Hepatocyte (in vitro differentiated cells): ENCODE measurements around the gene ABL2. TPM values are rescaled to one million over a fixed set of nuclear protein-coding genes. Genes with fewer than 3 reads are reported as not detected.

ENCODE experiments used
- DNase-seq: peaks from one replicate; pipeline ENCODE4 v3.0.0-alpha.2; 2016; ENCODE audit warnings: low spot score
- H2AFZ ChIP-seq: fragments of 200-600 bp; sonication (generic); 2 replicates; pipeline ENCODE4 v1.6.0; 2016; ENCODE audit warnings: antibody characterized with exemption, mild to moderate bottlenecking
- H3K27ac ChIP-seq: fragments of 200-600 bp; sonication (generic); 2 replicates; pipeline ENCODE4 v1.5.1; 2016; ENCODE audit warnings: mild to moderate bottlenecking
- H3K27me3 ChIP-seq: fragments of 200-600 bp; sonication (generic); 2 replicates; pipeline ENCODE4 v1.6.1; 2016
- H3K36me3 ChIP-seq: fragments of 200-600 bp; sonication (generic); replicated peaks from 2 replicates; pipeline ENCODE4 v1.5.1; 2016; ENCODE audit warnings: low read depth; ENCODE audit not compliant: insufficient read depth
- H3K4me1 ChIP-seq: fragments of 200-600 bp; sonication (generic); 2 replicates; pipeline ENCODE4 v1.5.1; 2016; ENCODE audit warnings: mild to moderate bottlenecking, moderate library complexity; ENCODE audit not compliant: insufficient read depth
- H3K4me2 ChIP-seq: fragments of 200-600 bp; sonication (generic); 2 replicates; pipeline ENCODE4 v1.6.0; 2016
- H3K4me3 ChIP-seq: fragments of 200-600 bp; sonication (generic); 2 replicates; pipeline ENCODE4 v1.5.1; 2016; ENCODE audit warnings: mild to moderate bottlenecking
- H3K79me2 ChIP-seq: fragments of 200-600 bp; sonication (generic); 2 replicates; pipeline ENCODE4 v1.6.0; 2017; ENCODE audit warnings: mild to moderate bottlenecking
- H3K9me2 ChIP-seq: fragments of 200-600 bp; sonication (generic); replicated peaks from 2 replicates; pipeline ENCODE4 v1.6.0; 2017; ENCODE audit warnings: mild to moderate bottlenecking; ENCODE audit not compliant: insufficient read depth
- H3K9me3 ChIP-seq: fragments of 200-600 bp; sonication (generic); 2 replicates; pipeline ENCODE4 v1.5.1; 2016; ENCODE audit warnings: low read depth, mild to moderate bottlenecking
- H4K20me1 ChIP-seq: fragments of 200-600 bp; sonication (generic); 2 replicates; pipeline ENCODE4 v1.6.0; 2016; ENCODE audit warnings: mild to moderate bottlenecking; ENCODE audit not compliant: insufficient read depth, poor library complexity, severe bottlenecking
- CTCF ChIP-seq: fragments of 200-600 bp; sonication (generic); IDR thresholded peaks from 2 replicates; pipeline ENCODE4 v1.5.1; 2016; ENCODE audit warnings: antibody characterized with exemption, mild to moderate bottlenecking; ENCODE audit not compliant: poor library complexity
- EZH2 ChIP-seq: fragments of 200-600 bp; sonication (generic); IDR thresholded peaks from 2 replicates; pipeline ENCODE4 v1.6.1; 2016; ENCODE audit warnings: antibody characterized with exemption, mild to moderate bottlenecking, borderline replicate concordance
- EZH2phosphoT487 ChIP-seq: fragments of 200-600 bp; sonication (generic); IDR thresholded peaks from one replicate; pipeline ENCODE4 v1.6.1; 2018; ENCODE audit warnings: antibody characterized with exemption, mild to moderate bottlenecking, low read depth, moderate library complexity; ENCODE audit not compliant: unreplicated experiment, severe bottlenecking
- WGBS: methylation state at CpG from one replicate; pipeline ENCODE4 v1.1.6; 2016; ENCODE audit warnings: low lambda C conversion rate; ENCODE audit errors: missing lambda C conversion rate; 5-methylcytosine and 5-hydroxymethylcytosine counted together
- polyA plus RNA-seq: library from polyadenylated mRNA; unstranded; fragments of >200 nt; fragmentation: Nextera tagmentation; extraction: Ambion mirVana; gene quantifications from 2 replicates; pipeline ENCODE4 v1.2.1, GENCODE V29; 2016
- total RNA-seq: library from RNA; depleted of rRNA; stranded (reverse); fragments of >200 nt; gene quantifications from 2 replicates; pipeline ENCODE4 v1.2.3, GENCODE V29; 2014

The ABL2 gene
- total and polyA plus RNA-seq, 2 experiments from 2014 or later: 8.6 to 11.6 TPM

- Histone ChIP-seq H3K9me3 (no peaks in the 10 kb centered on the region), H3K4me2 (no peak overlapping the region), H3K27ac (no peak overlapping the region), H3K36me3 (no peaks in the 10 kb centered on the region), H3K4me1 (no peaks in the 10 kb centered on the region), H3K27me3 (no peaks in the 10 kb centered on the region), H3K79me2 (no peaks in the 10 kb centered on the region), H4K20me1 (no peaks in the 10 kb centered on the region), H2AFZ (no peak overlapping the region), H3K4me3 (no peak overlapping the region), H3K9me2 (no peaks in the 10 kb centered on the region)
- DNase-seq: no peak
- 54% methylated on average over 3 of the region's 3 CpGs for WGBS
- TF ChIP-seq EZH2phosphoT487 (no peak), CTCF (no peak), EZH2 (no peak)
Measured at GRCh38 chr1:179264507-179264906, 35.0 kb upstream of the ABL2 start.

DNA sequence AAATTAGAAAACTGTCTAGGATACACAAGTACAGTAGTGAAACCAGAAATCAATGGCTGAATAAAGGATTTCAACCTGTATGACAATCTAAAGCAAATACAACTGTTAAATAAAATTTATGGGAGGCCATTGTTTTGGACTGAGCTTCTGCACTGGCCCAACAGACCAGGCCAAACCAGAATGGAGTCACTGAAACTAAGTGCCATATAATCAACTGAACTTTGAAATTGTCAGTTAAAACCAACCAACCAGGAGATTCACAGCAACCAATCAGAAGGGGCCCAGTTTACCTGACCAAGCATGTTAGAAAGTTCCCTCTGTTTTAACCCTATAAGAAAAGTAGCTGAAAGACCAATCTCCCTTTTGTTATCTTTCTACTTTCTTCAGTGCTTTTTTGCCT, 33.6 kb upstream of the ABL2 start:
- H4K20me1 ChIP-seq: no peaks in the 10 kb centered on the region
- no peaks in the 10 kb centered on the region for H3K27me3 ChIP-seq
- H3K4me2 ChIP-seq: no peak overlapping the region
- no peaks in the 10 kb centered on the region for H3K4me1 ChIP-seq
- no peak for DNase-seq
- H3K36me3 ChIP-seq: no peaks in the 10 kb centered on the region
- H3K27ac ChIP-seq: no peak overlapping the region
- no peak overlapping the region for H2AFZ ChIP-seq
- no peaks in the 10 kb centered on the region for H3K9me3 ChIP-seq
- H3K4me3 ChIP-seq: no peak overlapping the region
- TF ChIP-seq CTCF (no peak), EZH2phosphoT487 (no peak), EZH2 (no peak)
- no peaks in the 10 kb centered on the region for H3K9me2 ChIP-seq
- H3K79me2 ChIP-seq: no peaks in the 10 kb centered on the region

DNA sequence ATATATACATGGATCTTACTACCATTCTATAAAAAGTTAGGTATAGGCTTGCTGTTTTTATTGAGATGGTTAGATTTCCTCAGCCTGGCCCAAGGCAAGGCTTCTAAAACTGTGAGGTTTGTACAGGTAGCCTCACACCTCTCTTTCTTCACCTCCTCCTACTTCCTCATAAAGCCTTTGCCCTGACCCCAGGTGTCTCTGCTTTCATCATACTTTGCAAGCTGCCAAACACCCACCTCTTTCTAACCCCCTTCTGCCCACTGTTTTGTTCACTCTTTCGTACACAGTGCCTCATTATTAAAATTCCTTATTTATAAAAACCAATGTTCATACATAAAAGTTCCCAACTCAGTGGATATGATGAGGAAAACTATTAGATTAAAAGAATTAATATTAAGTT, 32.7 kb upstream of the ABL2 start:
- Histone ChIP-seq H3K79me2 (no peaks in the 10 kb centered on the region), H3K27me3 (no peaks in the 10 kb centered on the region), H3K9me3 (no peaks in the 10 kb centered on the region), H3K4me3 (no peak overlapping the region), H2AFZ (no peak overlapping the region), H3K4me2 (no peak overlapping the region), H3K4me1 (no peaks in the 10 kb centered on the region), H4K20me1 (no peaks in the 10 kb centered on the region), H3K36me3 (no peaks in the 10 kb centered on the region), H3K9me2 (no peaks in the 10 kb centered on the region), H3K27ac (no peak overlapping the region)
- no peak for TF ChIP-seq CTCF
- no peak for TF ChIP-seq EZH2phosphoT487
- TF ChIP-seq EZH2: no peak
- WGBS: 83% methylated on average over 1 of the region's 1 CpG
- DNase-seq: no peak
